Stimulated activated CD8-positive, alpha-beta memory T cell treated with anti-CD3 and anti-CD28 coated beads, Interleukin-7, amount 100 ng/mL, for 4 hours (primary cell): ENCODE data around the gene NTHL1.
"Not testable (repeated sequence)": the region's sequence is repeated elsewhere in the genome, so short reads cannot be mapped to it uniquely, and the experiment has no call there.

Experiments used
- DNase-seq, 2 donors: peaks; one replicate each; pipeline ENCODE4 v3.0.0-alpha.2; 2020; ENCODE audit warnings: low read depth in 2 of 2

NTHL1 gene

GRCh38 chr16:2040787-2041522 lies 6.7 kb downstream of the NTHL1 start:
- DNase-seq, result no peak

- no peak for DNase-seq
Measured at GRCh38 chr16:2040041-2040786, 7.4 kb downstream of the NTHL1 start.

GRCh38 chr16:2039274-2040031 lies 8.2 kb downstream of the NTHL1 start:
- no peak for DNase-seq

- no peak for DNase-seq
Measured at GRCh38 chr16:2038382-2039231, 9.0 kb downstream of the NTHL1 start.

GRCh38 chr16:2037647-2038381 lies 9.8 kb downstream of the NTHL1 start:
- no peak for DNase-seq

- no peak for DNase-seq
Measured at GRCh38 chr16:2037115-2037514, 10.5 kb downstream of the NTHL1 start.

GRCh38 chr16:2036200-2036966 lies 11.3 kb downstream of the NTHL1 start:
- no peak for DNase-seq

- no peak for DNase-seq
Measured at GRCh38 chr16:2035431-2036199, 12.0 kb downstream of the NTHL1 start.

- DNase-seq, result no peak
Measured at GRCh38 chr16:2034696-2035430, 12.8 kb downstream of the NTHL1 start.

GRCh38 chr16:2033909-2034695 lies 13.5 kb downstream of the NTHL1 start:
- DNase-seq, result not testable (repeated sequence)

- DNase-seq, result no peak
Measured at GRCh38 chr16:2033057-2033908, 14.4 kb downstream of the NTHL1 start.

- no peak for DNase-seq
Measured at GRCh38 chr16:2032285-2033056, 15.2 kb downstream of the NTHL1 start.

GRCh38 chr16:2031081-2031577 lies 16.5 kb downstream of the NTHL1 start:
- DNase-seq, result no peak

GRCh38 chr16:2030036-2030435 lies 17.6 kb downstream of the NTHL1 start:
- no peak for DNase-seq

GRCh38 chr16:2029350-2029749 lies 18.3 kb downstream of the NTHL1 start:
- DNase-seq, result no peak
